ENCODE results near the gene B3GAT3. TPM values are rescaled to one million over a fixed set of nuclear protein-coding genes. Genes with fewer than 3 reads are reported as not detected.
A peak's percentile ranks its signal among the peaks of the same experiment; 100 is the strongest.

The B3GAT3 gene
- total and polyA plus RNA-seq, 2 of the 8 experiments (the other 6 are each of a cell fraction or from before 2014, with no cell fraction given) = 28.0 to 39.0 TPM

DNA sequence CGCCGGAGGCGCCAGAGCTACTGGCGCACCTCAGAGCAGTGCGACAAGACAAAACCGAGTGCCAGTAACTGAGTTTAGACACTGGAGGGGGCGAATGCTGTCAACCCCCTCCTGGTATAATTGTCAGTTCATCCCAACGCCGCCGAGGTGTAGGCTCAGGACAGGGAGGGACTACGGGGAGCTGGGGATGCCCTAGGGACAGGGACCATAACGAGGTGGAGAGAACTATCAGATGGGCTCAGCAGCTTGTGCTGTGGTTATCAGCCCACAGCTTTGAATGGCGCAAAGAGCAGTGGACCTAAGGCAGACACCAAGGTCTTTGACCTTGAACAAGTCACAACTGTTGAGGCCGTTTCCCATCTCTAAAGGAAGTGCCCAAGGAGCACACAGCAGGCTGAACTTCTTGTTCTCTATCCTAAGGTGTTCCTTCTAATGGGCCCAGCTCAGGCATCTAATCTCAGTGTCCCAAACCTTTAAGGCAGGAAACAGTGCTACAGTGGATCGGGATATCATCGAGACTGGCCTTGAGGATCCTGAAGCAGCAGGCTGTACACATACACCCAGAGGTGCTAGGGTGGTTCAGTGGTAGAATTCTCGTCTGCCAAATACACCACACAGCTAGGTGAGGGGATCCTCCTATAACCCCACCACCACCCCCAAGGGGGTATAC is 29.5 kb downstream of the B3GAT3 start:
- Histone ChIP-seq H4K91ac (replicated peaks; ENCODE audit: insufficient read length, low read length) (no peak overlapping the region), H3K18ac (ENCODE audit: extremely low read depth, low read length) (peak overlapping the region; percentile 49; the same call in 1 of the 2 replicates), H2AK5ac (ENCODE audit: low read depth, low read length) (peak overlapping the region; percentile 87; the same call in 1 of the 2 replicates), H2BK12ac (ENCODE audit: low read depth, low read length) (peak overlapping the region; percentile 78; the same call in 1 of the 2 replicates), H3K23ac (ENCODE audit: insufficient read length) (no peak overlapping the region), H3K4ac (replicated peaks; ENCODE audit: insufficient read length, low read depth, low read length) (peak overlapping the region; percentile 23), H4K8ac (ENCODE audit: extremely low read depth, insufficient read depth, low read length) (peak overlapping the region; percentile 76), H2BK20ac (ENCODE audit: low read length) (no peak overlapping the region), H2BK120ac (replicated peaks; ENCODE audit: low read depth, low read length) (no peak overlapping the region), H2AFZ (ENCODE audit: low read length) (no peak overlapping the region), H3K36me3 (ENCODE audit: control insufficient read depth in 2 of 4, insufficient read depth in 4 of 4, low read length in 3 of 4) (peaks cover 24 to 51% (median 29%) of the 10 kb centered on the region in 4 experiments), H3K4me1 (replicated peaks in 1 of 4; ENCODE audit: control insufficient read depth in 3 of 4, insufficient read depth in 4 of 4, low read length in 3 of 4) (peaks cover 0 to 3% (median under 1%) of the 10 kb centered on the region in 4 experiments; a peak in 5 of 7 replicates), H4K5ac (ENCODE audit: insufficient read length, low read depth, low read length) (peak overlapping the region; percentile 25), H3K4me2 (ENCODE audit: insufficient read depth in 1 of 2, low read depth in 2 of 2, low read length in 2 of 2) (peak overlapping the region; percentile 87 to 90), H3K27ac (ENCODE audit: low read depth, low read length) (peak overlapping the region; percentile 72; the same call in 1 of the 2 replicates), H2BK15ac (ENCODE audit: low read length) (peak overlapping the region; percentile 85), H3K79me2 (ENCODE audit: control insufficient read depth in 1 of 2, insufficient read depth in 2 of 2, low read length in 2 of 2) (peaks cover 0 to 14% of the 10 kb centered on the region in 2 experiments; a peak in 2 of 4 replicates), H3K4me3 (ENCODE audit: extremely low read depth in 1 of 4, insufficient read depth in 2 of 4, low read depth in 3 of 4, low read length in 4 of 4) (peak overlapping the region; percentile 52 to 91 (median 83)), H3K9me3 (ENCODE audit: insufficient read depth in 2 of 2, low read depth in 1 of 2, low read length in 1 of 2) (no peaks in the 10 kb centered on the region), H3K27me3 (replicated peaks in 1 of 4; ENCODE audit: control insufficient read depth in 3 of 4, extremely low read depth in 1 of 4, insufficient read depth in 3 of 4, low read length in 3 of 4) (no peaks in the 10 kb centered on the region), H4K20me1 (replicated peaks in 1 of 2; ENCODE audit: control insufficient read depth in 1 of 2, insufficient read depth in 2 of 2, low read length in 2 of 2) (peaks cover 1 to 7% of the 10 kb centered on the region in 2 experiments), H3K23me2 (ENCODE audit: low read depth, low read length) (peaks cover 6% of the 10 kb centered on the region), H3K9ac (replicated peaks in 1 of 4; ENCODE audit: extremely low read depth in 1 of 4, low read depth in 3 of 4, low read length in 3 of 4) (peak overlapping the region in 3 of 4 experiments; percentile 67 to 76 (median 71); a peak in 6 of 7 replicates), H2BK5ac (ENCODE audit: low read depth, low read length) (peak overlapping the region; percentile 57; the same call in 1 of the 2 replicates), H3K14ac (ENCODE audit: insufficient read length) (no peak overlapping the region), H3K79me1 (ENCODE audit: low read depth, low read length) (no peaks in the 10 kb centered on the region), H3K56ac (replicated peaks; ENCODE audit: insufficient read length, low read depth, low read length) (no peak overlapping the region)
- WGBS, 2 experiments (ENCODE audit: extremely low coverage in 1 of 2, insufficient coverage in 1 of 2, insufficient read length in 1 of 2, insufficient replicate concordance in 2 of 2, low coverage in 1 of 2, low lambda C conversion rate in 2 of 2, missing lambda C conversion rate in 1 of 2) = 36% methylated on average over 17 of the region's 17 CpGs; no CpG with 5 or more reads in 1 of the 2 experiments
- CTCF ChIA-PET (ENCODE audit: partially characterized antibody) = interaction anchor here (0.7 to 7.2 kb wide), 30 partner anchors 8 to 1660 kb away, joined by 3 to 97 read pairs (median 4); partner anchors contain the start of genes C11orf98, CSKMT, EML3 and GANAB
- no peak for FAIRE-seq
- peak in 1 of 2 experiments; percentile 60 for DNase-seq (ENCODE audit: low read depth in 1 of 2, low spot score in 2 of 2)
- POLR2A ChIA-PET (ENCODE audit: partially characterized antibody) = interaction anchor here (0.6 to 12.3 kb wide), 46 partner anchors 9 to 723 kb away, joined by 3 to 235 read pairs (median 6); partner anchors contain the start of genes B3GAT3, BSCL2, C11orf98 and CSKMT
- TF ChIP-seq TAF7 (optimal IDR thresholded peaks at IDR 0.05; ENCODE audit: borderline replicate concordance, low read depth, low read length) (no peak), RNF2 (IDR thresholded peaks at IDR 0.05; ENCODE audit: borderline replicate concordance, low read depth, low read length, missing control alignments, poor library complexity, severe bottlenecking) (no peak), GTF2F1 (IDR thresholded peaks at IDR 0.05; ENCODE audit: borderline replicate concordance, low read depth, low read length) (no peak), KDM4A (IDR thresholded peaks at IDR 0.05; ENCODE audit: low read depth, low read length, severe bottlenecking) (no peak), SIX5 (IDR thresholded peaks at IDR 0.05; ENCODE audit: low read depth, low read length) (no peak), CBX5 (IDR thresholded peaks at IDR 0.05; ENCODE audit: low read depth, low read length) (no peak), EGR1 (IDR thresholded peaks at IDR 0.05; ENCODE audit: borderline replicate concordance, low read depth, low read length) (no peak), NRF1 (IDR thresholded peaks at IDR 0.05; ENCODE audit: low read depth, low read length) (no peak), CHD1 (IDR thresholded peaks at IDR 0.05; ENCODE audit: low read depth, low read length) (no peak), SAP30 (IDR thresholded peaks at IDR 0.05; ENCODE audit: insufficient read depth, insufficient replicate concordance, low read length) (no peak), BACH1 (IDR thresholded peaks at IDR 0.05; ENCODE audit: low read length) (no peak)

Data from H1 (cell line).